Stimulated activated CD4-positive, alpha-beta T cell treated with anti-CD3 and anti-CD28 coated beads, Interleukin-1b, Interleukin-23, amount 100 ng/mL, for 24 hours (primary cell): ENCODE measurements around the gene HNRNPR.
"Not testable (repeated sequence)": the region's sequence is repeated elsewhere in the genome, so short reads cannot be mapped to it uniquely, and the experiment has no call there.

Experiments used
- DNase-seq, 4 experiments: peaks; one replicate each; pipeline ENCODE4 v3.0.0-alpha.2; 2020; ENCODE audit warnings: low read depth in 4 of 4, low spot score in 1 of 4

HNRNPR gene

DNA sequence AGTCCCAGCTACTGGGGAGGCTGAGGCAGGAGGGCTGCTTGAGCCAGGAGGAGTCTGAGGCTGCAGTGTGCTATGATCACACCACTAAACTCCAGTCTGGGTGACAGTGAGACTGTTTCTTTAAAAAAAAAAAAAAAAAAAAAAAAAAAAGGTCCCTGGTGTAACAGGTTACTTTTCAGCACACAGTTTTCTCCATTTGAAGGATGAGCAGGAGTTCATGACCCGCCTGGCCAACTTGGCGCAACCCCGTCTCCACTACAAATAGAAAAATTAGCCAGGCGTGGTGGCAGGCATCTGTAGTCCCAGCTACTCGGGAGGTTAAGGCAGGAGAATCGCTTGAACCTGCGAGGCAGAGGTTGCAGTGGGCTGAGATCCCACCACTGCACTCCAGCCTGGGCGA, 12.4 kb downstream of the HNRNPR start:
- DNase-seq = no peak

DNA sequence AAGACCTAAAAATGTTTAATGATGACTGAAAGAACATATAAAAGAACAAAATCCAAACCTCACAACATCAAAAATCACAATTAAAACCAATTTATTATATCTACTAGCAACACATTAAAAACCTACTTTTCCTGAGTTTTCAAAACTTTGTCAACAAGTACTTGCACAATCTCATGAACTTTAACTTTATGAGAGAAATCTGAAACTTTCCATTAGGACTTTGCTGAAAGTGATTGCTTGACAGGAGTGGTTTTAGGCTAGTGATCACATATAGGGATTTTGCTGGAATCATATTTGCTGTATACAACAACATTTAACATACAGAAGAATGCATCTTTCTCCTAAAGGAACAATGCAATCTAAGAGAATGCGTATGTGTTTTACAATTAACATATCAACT, 13.2 kb downstream of the HNRNPR start:
- DNase-seq = no peak

DNA sequence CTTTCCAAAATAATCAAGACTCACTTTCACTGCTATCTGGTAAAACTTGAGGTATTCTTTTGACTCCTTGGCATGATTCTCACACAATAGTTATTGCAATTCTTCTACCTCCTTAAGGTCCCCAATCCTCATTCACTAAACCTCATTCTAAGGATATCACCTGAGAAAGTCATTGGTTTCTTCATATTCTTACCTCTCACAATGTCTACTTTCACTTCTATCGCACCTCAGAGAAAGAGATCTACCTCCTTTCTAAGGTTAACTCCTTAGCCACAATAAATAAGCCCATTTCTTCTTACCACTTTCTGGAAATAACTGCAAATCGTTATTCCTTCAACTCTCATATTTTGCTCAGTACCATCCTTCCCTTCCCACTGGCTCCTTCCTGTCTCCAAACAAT, 18.7 kb downstream of the HNRNPR start:
- no peak for DNase-seq

DNA sequence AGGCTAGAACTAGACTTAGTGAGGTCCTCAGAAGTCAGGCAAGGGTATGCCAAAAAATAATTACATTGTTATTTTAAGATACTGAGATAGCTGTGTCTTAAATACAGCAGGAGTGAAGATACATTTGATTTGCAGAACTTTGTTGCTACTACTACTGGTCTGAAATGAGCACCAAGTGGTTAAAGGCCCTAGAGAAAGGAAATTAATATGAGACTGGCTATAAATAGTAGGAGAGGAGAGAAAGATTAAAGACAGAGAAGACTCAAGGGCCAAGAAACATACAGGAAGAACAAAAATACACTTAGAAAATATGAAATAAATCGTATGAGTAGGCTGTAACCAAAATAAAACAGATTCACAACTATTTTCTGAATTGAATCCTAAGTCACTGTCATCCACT, 21.3 kb downstream of the HNRNPR start:
- no peak for DNase-seq

DNA sequence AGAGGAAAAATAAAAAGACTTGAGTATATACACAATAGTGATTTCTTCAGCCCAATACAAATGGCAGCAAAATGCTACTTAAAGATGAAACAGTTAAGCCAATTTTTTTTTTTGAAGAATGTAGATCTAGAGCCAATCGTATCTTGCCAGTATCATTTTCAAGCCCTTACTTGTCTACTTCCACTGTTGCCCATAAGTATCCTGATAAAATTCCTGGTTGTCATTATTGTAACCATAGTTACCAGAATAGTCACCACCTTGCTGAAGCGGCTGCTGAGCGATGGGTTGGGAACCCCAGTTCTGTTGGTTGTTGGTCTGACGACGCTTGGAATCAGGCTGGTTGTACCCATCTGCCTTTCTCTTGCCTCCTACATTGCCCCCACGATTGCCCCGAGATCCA, 33.8 kb downstream of the HNRNPR start:
- DNase-seq = not testable (repeated sequence)

DNA sequence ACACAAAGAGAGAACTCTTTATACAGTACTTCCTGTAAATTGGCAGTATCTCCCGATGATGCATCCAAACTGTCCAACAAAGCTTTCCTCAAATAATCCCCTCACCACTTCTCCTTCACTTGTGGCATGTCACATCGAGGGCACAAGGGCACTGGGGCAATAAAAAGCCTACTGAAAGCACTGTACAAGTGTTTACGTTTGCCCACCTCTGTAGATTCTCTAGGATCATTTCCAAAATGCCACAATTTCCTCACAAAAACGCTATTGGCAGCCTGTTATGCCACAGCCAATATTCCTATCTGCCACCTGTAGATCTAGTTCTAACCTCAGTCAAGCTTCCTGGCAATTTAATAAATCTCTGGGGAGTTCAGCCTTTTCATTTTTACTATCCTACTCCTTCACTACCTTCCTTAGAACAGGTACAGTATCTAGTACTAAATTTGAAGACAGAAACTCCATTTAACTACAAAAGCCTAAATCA, 39.9 kb downstream of the HNRNPR start:
- DNase-seq = no peak

DNA sequence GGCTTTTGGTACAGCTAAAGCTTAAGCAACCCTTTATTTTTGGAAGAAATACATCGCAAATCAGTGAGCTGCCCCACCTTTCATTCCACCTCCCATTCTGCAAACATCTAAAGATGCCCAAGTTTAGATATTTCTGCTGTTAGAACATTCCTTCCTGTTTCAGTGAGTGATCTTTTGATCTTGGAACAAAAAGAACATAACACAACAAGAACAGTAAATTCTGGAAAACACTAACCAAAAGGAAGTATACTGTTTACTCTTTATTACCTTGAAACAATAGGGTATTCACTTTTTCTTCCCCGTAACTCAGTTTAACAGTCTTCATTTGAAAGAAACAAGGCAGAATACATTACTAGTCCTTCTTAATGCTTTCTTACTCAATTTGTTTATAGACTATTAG, 40.6 kb downstream of the HNRNPR start:
- DNase-seq = no peak

DNA sequence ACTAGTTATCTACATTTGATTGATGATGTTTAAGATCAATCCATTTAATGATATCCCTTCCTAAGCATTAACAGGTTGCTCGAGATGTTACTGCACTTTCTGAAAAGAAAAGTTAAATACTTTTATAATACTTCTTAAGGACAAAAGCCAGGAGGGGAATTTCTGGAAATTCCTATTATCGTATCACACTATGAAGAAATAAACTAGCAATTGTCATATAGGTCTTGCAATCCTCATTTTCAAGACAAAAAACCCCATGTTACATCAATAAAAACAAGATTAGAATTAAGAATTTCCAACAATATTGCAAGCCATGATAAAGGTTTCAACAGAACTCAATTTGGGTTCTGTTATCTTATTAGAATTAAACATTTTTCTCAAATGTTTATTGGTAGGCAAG, 47.2 kb downstream of the HNRNPR start:
- no peak for DNase-seq

DNA sequence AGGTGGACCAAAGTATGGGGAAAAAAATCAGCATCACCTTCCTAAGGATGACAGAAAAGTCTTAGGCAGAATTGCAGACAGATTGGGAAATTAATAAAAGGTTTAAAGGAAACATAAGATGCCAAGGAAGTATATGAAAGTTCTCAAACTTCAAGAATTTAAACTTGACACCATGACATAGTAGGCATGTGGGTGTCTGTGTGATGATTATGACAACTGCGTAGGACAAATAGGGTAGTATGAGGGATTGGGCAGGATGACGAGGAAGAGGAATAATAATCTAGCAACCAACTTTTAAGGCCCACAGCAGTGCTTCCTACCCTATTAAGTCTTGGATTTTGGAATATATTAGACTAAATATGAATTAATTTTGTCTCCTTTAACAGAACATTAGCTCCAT, 52.4 kb downstream of the HNRNPR start:
- no peak for DNase-seq

DNA sequence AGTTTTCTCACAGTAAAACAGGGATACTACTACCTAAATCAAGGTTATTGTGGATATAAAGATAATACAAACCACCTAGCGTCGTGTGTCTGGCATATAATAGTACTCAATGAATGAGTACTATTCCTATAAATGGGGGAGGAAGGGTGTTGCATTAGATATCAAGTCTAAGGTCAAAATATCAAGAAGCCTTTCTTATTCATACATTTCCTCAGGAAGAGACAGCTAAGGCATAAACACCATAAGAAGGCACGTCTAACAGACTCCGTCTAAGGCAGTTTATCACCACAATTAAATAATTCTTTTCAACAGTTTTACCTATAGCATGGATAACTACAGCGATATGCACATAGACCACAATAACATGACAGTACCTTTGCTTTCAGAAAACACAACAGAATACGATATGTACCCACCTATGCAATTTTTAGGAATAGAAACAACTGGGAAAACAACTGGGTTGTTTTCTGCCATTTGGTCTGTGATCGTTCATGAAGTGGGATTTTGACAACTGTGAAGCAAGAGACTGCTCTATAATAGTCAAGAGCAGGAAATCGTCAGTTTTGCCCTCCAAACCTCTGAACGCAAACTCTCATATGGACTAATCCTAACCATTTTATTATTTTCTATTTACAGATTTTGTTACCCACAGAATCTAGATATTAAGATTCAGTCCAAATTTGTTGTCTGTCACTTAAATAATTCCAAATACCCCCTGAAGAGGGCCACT, 53.1 kb downstream of the HNRNPR start:
- DNase-seq = no peak

DNA sequence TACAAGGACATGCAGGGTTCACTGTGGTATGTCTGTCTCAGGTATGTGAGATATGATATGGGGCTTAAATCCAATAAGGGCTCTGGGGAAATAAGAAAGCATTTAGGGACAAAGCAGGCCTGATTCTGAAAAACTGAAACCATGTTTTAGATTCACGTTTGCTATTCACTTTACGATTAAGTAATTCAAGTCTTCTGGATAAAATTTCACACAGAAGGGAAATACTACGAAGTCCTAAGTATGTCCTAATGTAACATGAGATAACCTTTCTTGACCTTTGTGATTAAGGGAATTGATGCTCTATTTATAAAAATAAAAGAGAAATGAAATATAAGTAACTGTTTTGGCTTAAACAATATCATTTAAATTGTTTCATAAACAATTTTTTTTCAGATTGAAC, 55.4 kb downstream of the HNRNPR start:
- no peak for DNase-seq

DNA sequence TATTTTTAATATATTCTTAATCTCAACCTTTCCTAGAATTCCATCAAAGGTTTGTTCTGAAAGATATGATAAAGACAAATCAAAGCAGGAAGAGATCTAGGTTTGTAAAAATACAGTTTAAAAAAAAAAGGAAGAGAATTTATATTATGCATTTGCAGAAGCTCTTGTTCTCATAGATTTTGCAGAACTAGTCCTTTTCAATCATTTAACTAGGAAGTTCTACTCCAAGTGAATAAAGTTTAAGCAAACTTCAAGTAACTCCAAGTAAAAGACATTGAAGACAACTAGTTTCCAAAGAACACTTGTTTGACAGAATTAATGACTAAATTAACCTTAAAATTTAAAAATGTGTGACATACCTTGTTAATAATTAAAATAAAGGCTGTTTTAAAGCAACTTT, 55.9 kb downstream of the HNRNPR start:
- no peak for DNase-seq

DNA sequence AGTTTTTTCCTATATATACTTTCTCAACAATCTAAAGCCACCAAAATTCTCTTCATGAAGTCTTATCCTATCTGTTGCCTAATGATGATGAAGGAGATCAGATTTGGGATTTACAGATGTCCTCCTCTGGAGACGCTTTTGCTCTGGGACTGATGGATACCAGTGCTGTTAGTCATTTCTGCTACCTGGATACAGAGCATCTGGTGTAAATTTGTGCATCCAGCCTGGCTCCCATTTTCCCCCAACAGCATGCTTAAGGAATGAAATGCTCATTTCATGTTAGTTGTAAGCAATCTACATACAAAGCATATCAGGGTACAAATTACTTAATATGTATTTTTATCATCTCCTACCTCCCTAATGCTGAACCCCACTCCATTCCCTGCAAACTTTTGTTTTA, 57.7 kb downstream of the HNRNPR start:
- DNase-seq = no peak

DNA sequence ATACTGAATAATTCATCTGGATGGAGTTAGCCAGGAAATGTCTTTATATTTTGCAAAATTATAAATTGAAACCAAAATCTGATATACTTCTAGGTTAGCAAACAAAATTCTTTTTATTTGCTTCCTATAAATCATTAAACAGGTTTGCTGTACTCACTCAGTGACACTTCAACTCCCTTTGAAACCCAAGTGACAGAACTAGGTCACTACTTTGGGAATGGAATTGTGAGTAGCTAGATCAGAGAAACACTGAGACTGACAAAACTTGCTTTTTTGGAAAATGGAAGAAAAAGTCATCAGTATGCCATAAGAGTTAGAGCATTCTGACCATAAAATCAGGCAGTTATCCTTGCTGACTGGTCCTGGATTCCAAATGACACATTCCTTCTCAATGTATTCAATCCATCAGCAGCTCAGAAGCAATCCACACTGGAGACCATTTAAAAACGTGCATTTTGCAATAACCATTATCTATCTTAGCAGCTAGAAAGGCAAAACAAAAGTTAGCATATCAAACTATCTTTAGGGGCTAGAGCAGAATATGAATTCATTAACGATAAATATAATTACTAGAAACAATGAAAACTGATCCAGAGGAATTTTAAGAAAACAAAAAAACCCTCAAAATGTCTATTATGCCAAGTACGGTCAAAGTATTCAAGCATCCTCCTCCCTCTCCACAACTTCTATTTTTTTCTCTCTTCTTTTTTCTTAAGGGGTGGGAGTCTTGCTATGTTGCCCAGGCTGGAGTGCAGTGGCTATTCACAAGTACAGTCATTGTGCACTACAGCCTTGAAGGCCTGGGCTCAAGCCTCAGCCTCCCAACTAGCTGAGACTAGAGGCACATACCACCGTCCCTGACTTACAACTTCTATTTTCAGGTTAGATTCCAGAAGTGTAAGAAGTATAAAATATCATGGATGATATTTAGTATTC, 60.1 kb downstream of the HNRNPR start:
- DNase-seq = no peak

DNA sequence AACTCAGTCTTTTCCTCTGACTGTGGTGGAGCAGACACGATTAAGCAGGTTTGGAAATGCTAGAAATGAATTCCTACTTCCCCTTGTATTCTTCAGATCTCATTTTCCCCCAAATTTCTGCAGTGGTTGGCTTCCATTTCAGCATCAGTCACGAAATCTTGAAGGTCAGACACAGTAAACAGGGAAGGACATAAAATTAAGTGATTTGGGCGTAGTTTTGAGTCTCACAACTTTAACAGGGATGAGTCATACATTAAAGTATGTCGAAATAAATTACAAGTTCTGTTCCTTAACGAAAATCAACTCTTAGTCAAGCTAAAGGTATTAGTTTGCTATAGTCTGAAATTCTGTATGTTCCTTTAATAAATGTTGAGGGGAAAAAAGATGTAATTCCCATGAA, 61.1 kb downstream of the HNRNPR start:
- no peak for DNase-seq

DNA sequence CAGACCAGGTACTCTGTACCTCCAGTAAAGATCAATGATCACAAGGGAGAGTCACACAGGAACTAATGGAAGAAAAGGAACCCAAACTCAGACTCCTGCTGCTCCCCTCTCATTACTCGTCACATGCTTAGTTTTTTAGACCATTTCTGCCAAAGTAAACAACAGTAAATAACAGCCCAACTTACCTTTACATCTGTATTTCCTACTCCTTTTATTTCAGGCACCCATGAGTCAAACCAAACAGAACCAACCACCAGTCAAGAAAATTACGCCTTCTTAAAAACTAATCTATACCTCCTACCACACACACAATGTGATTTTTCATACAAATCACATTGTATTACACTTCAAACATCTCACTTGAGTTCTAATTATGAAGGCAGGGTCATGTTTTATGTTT, 65.4 kb downstream of the HNRNPR start:
- no peak for DNase-seq

DNA sequence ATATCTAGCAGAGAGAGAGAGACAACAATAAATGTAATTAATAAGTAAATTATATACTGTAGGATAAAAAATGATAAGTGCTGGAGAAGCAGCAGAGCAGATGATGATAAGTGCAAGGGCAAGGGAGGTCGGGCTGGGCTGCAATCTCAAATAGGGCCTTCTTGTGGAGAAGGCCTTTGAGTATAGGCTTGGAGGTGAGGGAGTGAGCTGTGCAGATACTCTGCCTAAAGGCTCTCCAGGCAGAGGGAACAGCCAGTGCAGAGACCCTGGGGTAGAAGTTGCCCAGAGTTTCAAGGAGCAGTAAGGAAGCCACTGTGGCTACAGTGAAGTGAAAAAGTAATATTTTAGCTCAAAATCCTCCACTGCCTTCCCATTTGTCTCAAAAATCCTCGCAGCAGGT, 67.6 kb downstream of the HNRNPR start:
- no peak for DNase-seq

DNA sequence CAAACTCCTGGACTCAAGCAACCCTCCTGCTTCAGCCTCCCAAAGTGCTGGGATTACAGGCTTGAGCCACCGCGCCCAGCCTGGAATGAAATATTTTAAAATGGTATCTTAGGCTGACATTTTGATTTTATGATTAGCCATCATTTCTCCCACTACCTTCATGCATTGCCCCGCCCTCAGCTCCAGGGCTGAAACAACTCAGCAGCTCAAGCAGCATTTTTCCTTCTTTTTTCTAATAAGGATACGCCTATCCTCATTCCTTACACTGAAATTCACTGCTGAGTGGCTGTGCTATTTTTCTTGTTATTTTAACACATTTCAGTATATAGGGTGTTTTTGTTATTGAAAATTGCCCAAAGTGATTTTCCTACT, 70.0 kb downstream of the HNRNPR start:
- no peak for DNase-seq

DNA sequence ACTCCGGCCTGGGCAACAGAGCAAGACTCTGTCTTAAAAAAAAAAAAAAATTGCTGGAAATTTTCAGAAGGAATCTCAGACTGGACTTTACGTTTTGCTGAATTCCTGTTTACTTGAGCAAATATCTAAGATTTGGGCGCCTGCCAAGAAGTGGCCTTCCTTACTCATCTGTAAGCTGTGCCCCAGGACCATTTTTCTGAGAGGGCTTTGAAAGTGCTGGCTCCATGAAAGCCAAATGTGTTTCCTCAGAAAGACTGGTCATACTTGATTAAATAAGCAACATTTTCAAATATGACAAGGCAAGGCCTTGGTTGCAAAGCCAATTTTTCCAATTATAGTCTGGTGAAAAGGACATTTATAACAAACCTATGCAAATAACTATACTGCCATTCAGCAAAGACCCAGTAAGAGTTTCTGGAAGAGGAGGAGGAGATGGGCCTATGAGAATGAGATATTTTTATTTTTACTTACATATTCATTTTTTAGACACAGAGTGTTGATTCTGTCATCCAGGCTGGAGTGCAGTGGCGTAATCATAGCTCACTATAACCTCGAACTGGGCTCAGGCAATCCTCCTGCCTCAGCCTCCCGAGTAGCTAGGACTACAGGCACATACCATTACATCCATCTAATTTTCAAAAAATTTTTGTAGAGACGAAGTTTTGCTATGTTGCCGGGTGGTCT, 70.5 kb downstream of the HNRNPR start:
- no peak for DNase-seq

DNA sequence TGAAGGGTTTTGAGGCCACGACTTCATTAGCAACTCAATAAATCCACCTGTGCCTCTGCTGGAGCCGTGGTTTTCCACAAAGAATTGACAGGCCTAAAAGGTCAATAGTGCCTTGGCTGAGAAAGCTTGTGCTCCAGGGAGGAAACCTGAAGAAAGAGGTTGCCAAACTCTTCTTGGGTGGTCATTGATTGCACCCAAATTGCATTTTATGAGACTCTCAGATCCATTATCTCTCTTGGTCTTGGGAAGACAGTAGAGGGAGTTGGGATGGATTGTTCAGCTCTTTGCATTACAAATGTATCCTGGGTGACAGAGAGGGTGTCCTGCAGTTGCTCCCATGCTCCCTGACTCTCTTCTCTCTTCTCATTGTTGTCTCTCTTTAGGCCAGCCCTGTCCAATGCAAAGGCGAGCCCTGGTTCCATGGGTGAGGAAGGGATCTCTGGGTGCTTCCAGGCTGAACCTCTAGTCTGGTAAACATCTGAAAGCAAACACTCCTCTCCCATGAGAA, 80.7 kb downstream of the HNRNPR start:
- DNase-seq = no peak

DNA sequence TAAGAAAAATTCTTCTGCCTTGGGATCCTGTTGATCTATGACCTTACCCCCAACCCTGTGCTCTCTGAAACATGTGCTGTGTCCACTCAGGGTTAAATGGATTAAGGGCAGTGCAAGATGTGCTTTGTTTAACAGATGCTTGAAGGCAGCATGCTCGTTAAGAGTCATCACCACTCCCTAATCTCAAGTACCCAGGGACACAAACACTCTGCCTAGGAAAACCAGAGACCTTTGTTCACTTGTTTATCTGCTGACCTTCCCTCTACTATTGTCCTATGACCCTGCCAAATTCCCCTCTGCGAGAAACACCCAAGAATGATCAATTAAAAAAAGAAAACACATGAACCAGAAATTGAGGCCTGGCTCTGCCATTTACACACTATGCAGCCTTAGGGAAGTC, 86.0 kb downstream of the HNRNPR start:
- not testable (repeated sequence) for DNase-seq

DNA sequence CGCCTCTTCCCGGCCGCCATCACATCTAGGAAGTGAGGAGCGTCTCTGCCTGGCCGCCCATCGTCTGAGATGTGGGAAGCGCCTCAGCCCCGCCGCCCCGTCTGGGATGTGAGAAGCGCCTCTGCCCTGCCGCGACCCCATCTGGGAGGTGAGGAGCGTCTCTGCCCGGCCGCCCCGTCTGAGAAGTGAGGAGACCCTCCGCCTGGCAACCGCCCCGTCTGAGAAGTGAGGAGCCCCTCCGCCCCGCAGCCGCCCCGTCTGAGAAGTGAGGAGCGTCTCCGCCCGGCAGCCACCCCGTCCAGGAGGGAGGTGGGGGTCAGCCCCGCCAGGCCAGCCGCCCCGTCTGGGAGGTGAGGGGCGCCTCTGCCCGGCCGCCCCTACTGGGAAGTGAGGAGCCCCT, 86.7 kb downstream of the HNRNPR start:
- DNase-seq = not testable (repeated sequence)
